ENCODE measurements around the gene KRTAP1-4.
"Not testable (repeated sequence)": the region's sequence is repeated elsewhere in the genome, so short reads cannot be mapped to it uniquely, and the experiment has no call there.

DNA sequence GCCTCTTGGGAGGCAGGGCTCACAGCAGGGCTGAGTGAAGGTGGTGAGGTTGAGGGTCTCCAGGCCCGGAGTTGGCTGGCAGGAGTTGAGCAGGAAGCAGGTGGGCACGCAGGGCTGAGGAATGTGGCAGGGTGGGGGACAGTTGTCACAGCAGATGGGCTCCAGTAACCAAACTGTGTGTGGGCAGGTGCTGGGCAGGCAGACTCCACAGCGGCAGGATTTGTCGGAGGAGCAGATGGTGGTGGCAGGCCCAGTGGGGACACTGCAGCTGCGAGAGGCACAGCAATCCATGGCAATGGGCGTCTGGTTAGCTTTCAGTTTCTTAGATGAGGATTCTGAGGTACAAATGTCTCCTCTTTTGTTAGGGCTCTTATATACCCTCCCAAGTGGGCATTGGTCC lies 30.4 kb downstream of the KRTAP1-4 start, which contains the start of gene KRTAP3-2:
- TF ChIP-seq, protein P1, sequence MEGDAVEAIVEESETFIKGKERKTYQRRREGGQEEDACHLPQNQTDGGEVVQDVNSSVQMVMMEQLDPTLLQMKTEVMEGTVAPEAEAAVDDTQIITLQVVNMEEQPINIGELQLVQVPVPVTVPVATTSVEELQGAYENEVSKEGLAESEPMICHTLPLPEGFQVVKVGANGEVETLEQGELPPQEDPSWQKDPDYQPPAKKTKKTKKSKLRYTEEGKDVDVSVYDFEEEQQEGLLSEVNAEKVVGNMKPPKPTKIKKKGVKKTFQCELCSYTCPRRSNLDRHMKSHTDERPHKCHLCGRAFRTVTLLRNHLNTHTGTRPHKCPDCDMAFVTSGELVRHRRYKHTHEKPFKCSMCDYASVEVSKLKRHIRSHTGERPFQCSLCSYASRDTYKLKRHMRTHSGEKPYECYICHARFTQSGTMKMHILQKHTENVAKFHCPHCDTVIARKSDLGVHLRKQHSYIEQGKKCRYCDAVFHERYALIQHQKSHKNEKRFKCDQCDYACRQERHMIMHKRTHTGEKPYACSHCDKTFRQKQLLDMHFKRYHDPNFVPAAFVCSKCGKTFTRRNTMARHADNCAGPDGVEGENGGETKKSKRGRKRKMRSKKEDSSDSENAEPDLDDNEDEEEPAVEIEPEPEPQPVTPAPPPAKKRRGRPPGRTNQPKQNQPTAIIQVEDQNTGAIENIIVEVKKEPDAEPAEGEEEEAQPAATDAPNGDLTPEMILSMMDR (IDR thresholded peaks at IDR 0.05), result not testable (repeated sequence)
- not testable (repeated sequence) for TF ChIP-seq ZFX (IDR thresholded peaks at IDR 0.05; ENCODE audit: borderline replicate concordance)

Measured in 22Rv1 (cell line).